Stomach (tissue), 9 donors: ENCODE data around the gene C1orf226. TPM values are rescaled to one million over a fixed set of nuclear protein-coding genes. Genes with fewer than 3 reads are reported as not detected.
A peak's percentile ranks its signal among the peaks of the same experiment; 100 is the strongest.

ENCODE experiments used
- DNase-seq, 2 donors: peaks; one replicate each; pipeline versions ENCODE4 v3.0.0 to v3.0.0-alpha.2; 2013 to 2019
- H3K27ac ChIP-seq, 5 donors: fragments of 200-600 bp in 4 of 5; sonication (generic) in 4 of 5; one replicate each; pipeline ENCODE4 v1.5.1; 2013 to 2019; ENCODE audit warnings: mild to moderate bottlenecking in 1 of 5, moderate library complexity in 1 of 5
- H3K27me3 ChIP-seq, 3 donors: fragments of 200-600 bp; sonication (generic); one replicate each; pipeline ENCODE4 v1.5.1; 2017 to 2019; ENCODE audit warnings: mixed run types in 1 of 3
- H3K36me3 ChIP-seq, 4 donors: fragments of 200-600 bp; sonication (generic); 1 replicate in 3 of 4; 2 replicates in 1 of 4; pipeline ENCODE4 v1.5.1; 2016 to 2019
- H3K4me1 ChIP-seq, 4 donors: fragments of 200-600 bp; sonication (generic); one replicate each; pipeline ENCODE4 v1.5.1; 2016 to 2019
- H3K4me3 ChIP-seq, 4 donors: fragments of 200-600 bp; sonication (generic) in 3 of 4; one replicate each; pipeline ENCODE4 v1.5.1; 2016 to 2019; ENCODE audit warnings: mild to moderate bottlenecking in 1 of 4
- H3K9me3 ChIP-seq, 4 donors: fragments of 200-600 bp; sonication (generic); one replicate each; pipeline ENCODE4 v1.5.1; 2016 to 2019
- EP300 ChIP-seq: sonication (generic); formaldehyde crosslinking; IDR thresholded peaks from one replicate; pipeline ENCODE4 v1.6.1; 2017; ENCODE audit warnings: antibody characterized with exemption
- POLR2A ChIP-seq, 4 donors: fragments of 450-650 bp; IDR thresholded peaks; one replicate each; pipeline ENCODE4 v1.6.1; 2016; ENCODE audit warnings: antibody characterized with exemption in 4 of 4, control low read depth in 2 of 4, mild to moderate bottlenecking in 1 of 4, moderate library complexity in 1 of 4
- POLR2AphosphoS5 ChIP-seq, 3 donors: sonication (generic); formaldehyde crosslinking; IDR thresholded peaks; one replicate each; pipeline ENCODE4 v1.6.1; 2016; ENCODE audit warnings: antibody characterized with exemption in 3 of 3
- WGBS, 5 donors: extraction: QIAGEN DNeasy Blood & Tissue Kit in 3 of 5; methylation state at CpG; one replicate each; pipeline versions ENCODE4 v1.1.5 to v1.1.7; 2013 to 2018; 5-methylcytosine and 5-hydroxymethylcytosine counted together
- intact Hi-C: fragments of 100-400 bp; cut with DNase I; formaldehyde crosslinking; loops from one replicate; pipeline ENCODE4 v1.15.1; 2023; ENCODE audit warnings: low total_unique reads
- polyA plus RNA-seq, 3 donors: library from polyadenylated mRNA; stranded (reverse); fragments of 200-250 nt; gene quantifications; one replicate each; pipeline ENCODE4 v1.2.3, GENCODE V29; 2013
- total RNA-seq, 5 donors: library from RNA; depleted of rRNA; stranded (reverse); fragments of >200 nt; gene quantifications; one replicate each; pipeline versions ENCODE4 v1.1.0 to v1.2.3, GENCODE V29; 2014 to 2016
- TF ChIP-seq, protein P1 (sequence below), 7 experiments: fragments of 450-650 bp in 4 of 7; fragments of 200-600 bp in 3 of 7; sonication (generic) in 3 of 7; IDR thresholded peaks; one replicate each; pipeline ENCODE4 v1.5.1; 2016 to 2019; ENCODE audit warnings: antibody characterized with exemption in 7 of 7, control low read depth in 2 of 7, mild to moderate bottlenecking in 1 of 7
- donor health status: healthy with polysubstance abuse.
- donor health status: Bipolar disorder and iron deficiency.
- donor health status: healthy.

The C1orf226 gene
- total and polyA plus RNA-seq, 8 donors = 2.4 to 14.0 (median 4.0) TPM

GRCh38 chr1:162372159-162373071 lies 9.1 kb upstream of the C1orf226 start:
- no peaks in the 10 kb centered on the region for H3K9me3 ChIP-seq
- intact Hi-C loops = no loop called here
- no peaks in the 10 kb centered on the region for H3K27me3 ChIP-seq
- peaks cover 6 to 30% (median 17%) of the 10 kb centered on the region in 4 donors for H3K36me3 ChIP-seq
- H3K4me1 ChIP-seq = peaks cover 0 to 12% (median 8%) of the 10 kb centered on the region in 4 donors
- TF ChIP-seq, protein P1, sequence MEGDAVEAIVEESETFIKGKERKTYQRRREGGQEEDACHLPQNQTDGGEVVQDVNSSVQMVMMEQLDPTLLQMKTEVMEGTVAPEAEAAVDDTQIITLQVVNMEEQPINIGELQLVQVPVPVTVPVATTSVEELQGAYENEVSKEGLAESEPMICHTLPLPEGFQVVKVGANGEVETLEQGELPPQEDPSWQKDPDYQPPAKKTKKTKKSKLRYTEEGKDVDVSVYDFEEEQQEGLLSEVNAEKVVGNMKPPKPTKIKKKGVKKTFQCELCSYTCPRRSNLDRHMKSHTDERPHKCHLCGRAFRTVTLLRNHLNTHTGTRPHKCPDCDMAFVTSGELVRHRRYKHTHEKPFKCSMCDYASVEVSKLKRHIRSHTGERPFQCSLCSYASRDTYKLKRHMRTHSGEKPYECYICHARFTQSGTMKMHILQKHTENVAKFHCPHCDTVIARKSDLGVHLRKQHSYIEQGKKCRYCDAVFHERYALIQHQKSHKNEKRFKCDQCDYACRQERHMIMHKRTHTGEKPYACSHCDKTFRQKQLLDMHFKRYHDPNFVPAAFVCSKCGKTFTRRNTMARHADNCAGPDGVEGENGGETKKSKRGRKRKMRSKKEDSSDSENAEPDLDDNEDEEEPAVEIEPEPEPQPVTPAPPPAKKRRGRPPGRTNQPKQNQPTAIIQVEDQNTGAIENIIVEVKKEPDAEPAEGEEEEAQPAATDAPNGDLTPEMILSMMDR (IDR thresholded peaks at IDR 0.05) = no peak
- TF ChIP-seq POLR2A (IDR thresholded peaks at IDR 0.05) = no peak
- no peak for TF ChIP-seq EP300
- TF ChIP-seq POLR2AphosphoS5 (IDR thresholded peaks at IDR 0.05) = no peak
- no peak overlapping the region for H3K27ac ChIP-seq
- WGBS, 5 donors = 32 to 53% (median 41%) methylated on average over 13 of the region's 13 CpGs
- peak in 1 of 2 donors; percentile 17 for DNase-seq
- no peak overlapping the region for H3K4me3 ChIP-seq

DNA sequence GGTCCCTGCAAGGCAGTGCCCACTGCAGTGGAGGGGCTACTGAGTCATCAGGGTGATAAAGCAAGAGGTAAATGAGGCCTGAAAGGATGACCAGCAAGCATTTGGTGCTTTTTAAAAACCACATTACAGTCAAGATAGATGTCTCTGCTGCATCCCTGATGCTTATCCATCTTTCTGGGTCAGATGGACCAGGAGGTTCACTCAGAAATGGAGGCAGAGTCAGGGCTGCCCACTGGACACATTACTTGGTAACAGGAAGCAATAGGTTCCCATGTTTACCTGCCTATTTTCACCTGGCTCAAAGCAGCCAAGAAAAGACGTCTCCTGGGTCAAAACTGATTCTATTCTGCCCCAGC lies 8.5 kb upstream of the C1orf226 start:
- H3K4me1 ChIP-seq = peaks cover 0 to 12% (median 8%) of the 10 kb centered on the region in 4 donors
- no peak overlapping the region for H3K27ac ChIP-seq
- H3K36me3 ChIP-seq = peaks cover 4 to 24% (median 12%) of the 10 kb centered on the region in 4 donors
- no peak for TF ChIP-seq EP300
- no peak for TF ChIP-seq POLR2A (IDR thresholded peaks at IDR 0.05)
- TF ChIP-seq, protein P1 (IDR thresholded peaks at IDR 0.05) = no peak
- no peak for TF ChIP-seq POLR2AphosphoS5 (IDR thresholded peaks at IDR 0.05)
- intact Hi-C loops = no loop called here
- no peak overlapping the region for H3K4me3 ChIP-seq
- no peak for DNase-seq
- WGBS, 5 donors = 33 to 67% (median 55%) methylated on average over 1 of the region's 1 CpG
- no peaks in the 10 kb centered on the region for H3K27me3 ChIP-seq
- H3K9me3 ChIP-seq = no peaks in the 10 kb centered on the region

DNA sequence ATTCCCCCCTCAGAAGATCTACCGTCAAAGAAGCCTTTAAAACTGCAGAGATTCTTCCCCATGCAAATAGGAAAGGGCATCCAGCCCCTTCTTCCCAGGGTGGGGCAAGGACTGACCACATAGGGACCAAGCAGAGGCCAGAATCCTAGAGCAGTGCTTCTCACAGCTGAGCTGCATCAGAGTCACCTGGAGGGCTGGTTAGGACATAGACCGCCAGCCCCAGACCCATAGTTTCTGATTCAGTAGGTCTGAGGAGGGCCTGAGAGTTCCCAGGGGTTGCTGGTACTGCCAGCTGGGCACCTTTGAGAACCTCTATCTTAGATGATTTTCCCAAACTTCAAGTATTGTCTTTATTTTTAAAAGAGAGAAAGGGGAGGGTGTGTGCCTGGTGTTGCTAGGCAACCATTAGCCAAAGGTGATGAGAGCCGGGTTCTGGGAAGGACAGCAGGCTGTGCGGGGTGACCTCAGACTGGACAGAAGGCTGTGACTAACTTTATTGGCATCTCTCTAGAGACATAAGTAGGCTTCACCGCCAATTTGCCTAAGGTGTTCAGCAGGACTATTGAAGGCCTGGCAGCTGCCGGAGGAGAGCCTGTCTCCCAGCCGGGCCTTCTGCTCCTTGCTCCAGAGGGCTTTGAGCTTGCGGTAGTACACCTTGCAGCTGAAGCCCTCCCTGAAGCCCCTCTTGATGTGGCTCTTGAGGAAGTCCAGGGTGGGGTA lies 7.8 kb upstream of the C1orf226 start:
- Histone ChIP-seq H3K9me3 (no peaks in the 10 kb centered on the region), H3K4me3 (no peak overlapping the region), H3K4me1 (peaks cover 0 to 12% (median 8%) of the 10 kb centered on the region in 4 donors), H3K27me3 (no peaks in the 10 kb centered on the region), H3K36me3 (peaks cover 3 to 19% (median 10%) of the 10 kb centered on the region in 4 donors), H3K27ac (no peak overlapping the region)
- no peak for DNase-seq
- TF ChIP-seq POLR2AphosphoS5 (IDR thresholded peaks at IDR 0.05) (no peak), EP300 (no peak), POLR2A (IDR thresholded peaks at IDR 0.05) (no peak)
- TF ChIP-seq, protein P1 (IDR thresholded peaks at IDR 0.05) = no peak
- WGBS, 5 donors = 90 to 94% (median 94%) methylated on average over 8 of the region's 8 CpGs
- intact Hi-C loops = no loop called here

- no peak overlapping the region for H3K4me3 ChIP-seq
- DNase-seq = no peak
- no peaks in the 10 kb centered on the region for H3K27me3 ChIP-seq
- TF ChIP-seq POLR2A (IDR thresholded peaks at IDR 0.05) (no peak), POLR2AphosphoS5 (IDR thresholded peaks at IDR 0.05) (no peak), EP300 (no peak)
- TF ChIP-seq, protein P1 (IDR thresholded peaks at IDR 0.05) = no peak
- H3K36me3 ChIP-seq = peaks cover 3 to 17% (median 10%) of the 10 kb centered on the region in 4 donors
- intact Hi-C loops = no loop called here
- H3K9me3 ChIP-seq = no peaks in the 10 kb centered on the region
- no peak overlapping the region for H3K27ac ChIP-seq
- peaks cover 0 to 12% (median 8%) of the 10 kb centered on the region in 4 donors for H3K4me1 ChIP-seq
- 85 to 94% (median 90%) methylated on average over 9 of the region's 9 CpGs for WGBS, 5 donors
These were observed 7.1 kb upstream of the C1orf226 start for GRCh38 chr1:162374406-162374805.
